RWPE2 (cell line): Measurements from ENCODE around the gene SLCO4A1.

Experiments
- ATAC-seq: fragments of 200-7000 bp; cut with Tn5 transposase; 3 replicates; pipeline ENCODE4 v1.9.1; 2021; ENCODE audit warnings: low read depth
- DNase-seq: peaks from one replicate; pipeline ENCODE4 v3.0.0-alpha.2; 2020; ENCODE audit warnings: low spot score
- H3K27ac ChIP-seq: fragments of 450-650 bp; 2 replicates; pipeline ENCODE4 v1.5.1; 2017; ENCODE audit warnings: mild to moderate bottlenecking; ENCODE audit not compliant: poor library complexity, severe bottlenecking
- H3K27me3 ChIP-seq: fragments of 250-450 bp; sonication (Bioruptor Pico); 2 replicates; pipeline ENCODE4 v1.5.1; 2021; ENCODE audit warnings: mild to moderate bottlenecking, moderate library complexity; ENCODE audit not compliant: insufficient read depth, poor library complexity, severe bottlenecking
- H3K36me3 ChIP-seq: fragments of 250-450 bp; sonication (Bioruptor Pico); 2 replicates; pipeline ENCODE4 v1.5.1; 2020; ENCODE audit warnings: low read depth, mild to moderate bottlenecking, moderate library complexity
- H3K4me1 ChIP-seq: fragments of 250-450 bp; sonication (Bioruptor Pico); 2 replicates; pipeline ENCODE4 v1.5.1; 2021; ENCODE audit warnings: mild to moderate bottlenecking, moderate library complexity; ENCODE audit not compliant: insufficient read depth, poor library complexity, severe bottlenecking
- H3K4me3 ChIP-seq: fragments of 250-450 bp; sonication (Bioruptor Pico); 2 replicates; pipeline ENCODE4 v1.5.1; 2021; ENCODE audit warnings: mild to moderate bottlenecking, moderate library complexity; ENCODE audit not compliant: severe bottlenecking
- H3K9me3 ChIP-seq: fragments of 250-450 bp; sonication (Bioruptor Pico); 2 replicates; pipeline ENCODE4 v1.5.1; 2021; ENCODE audit warnings: mild to moderate bottlenecking, moderate library complexity; ENCODE audit not compliant: severe bottlenecking
- TF ChIP-seq, protein P1 (sequence below): fragments of 450-650 bp; IDR thresholded peaks from one replicate; pipeline ENCODE4 v1.5.1; 2017; ENCODE audit warnings: mild to moderate bottlenecking, moderate library complexity; ENCODE audit not compliant: poor library complexity, severe bottlenecking

Gene SLCO4A1

GRCh38 chr20:62622877-62623487, 19.3 kb upstream of the SLCO4A1 start:
- Histone ChIP-seq H3K36me3 (no peaks in the 10 kb centered on the region), H3K4me1 (peaks cover 31% of the 10 kb centered on the region), H3K27me3 (no peaks in the 10 kb centered on the region), H3K27ac (peak overlapping the region; percentile 97), H3K4me3 (no peak overlapping the region), H3K9me3 (no peaks in the 10 kb centered on the region)
- DNase-seq (no peak), ATAC-seq (peak; percentile 12)
- TF ChIP-seq, protein P1, sequence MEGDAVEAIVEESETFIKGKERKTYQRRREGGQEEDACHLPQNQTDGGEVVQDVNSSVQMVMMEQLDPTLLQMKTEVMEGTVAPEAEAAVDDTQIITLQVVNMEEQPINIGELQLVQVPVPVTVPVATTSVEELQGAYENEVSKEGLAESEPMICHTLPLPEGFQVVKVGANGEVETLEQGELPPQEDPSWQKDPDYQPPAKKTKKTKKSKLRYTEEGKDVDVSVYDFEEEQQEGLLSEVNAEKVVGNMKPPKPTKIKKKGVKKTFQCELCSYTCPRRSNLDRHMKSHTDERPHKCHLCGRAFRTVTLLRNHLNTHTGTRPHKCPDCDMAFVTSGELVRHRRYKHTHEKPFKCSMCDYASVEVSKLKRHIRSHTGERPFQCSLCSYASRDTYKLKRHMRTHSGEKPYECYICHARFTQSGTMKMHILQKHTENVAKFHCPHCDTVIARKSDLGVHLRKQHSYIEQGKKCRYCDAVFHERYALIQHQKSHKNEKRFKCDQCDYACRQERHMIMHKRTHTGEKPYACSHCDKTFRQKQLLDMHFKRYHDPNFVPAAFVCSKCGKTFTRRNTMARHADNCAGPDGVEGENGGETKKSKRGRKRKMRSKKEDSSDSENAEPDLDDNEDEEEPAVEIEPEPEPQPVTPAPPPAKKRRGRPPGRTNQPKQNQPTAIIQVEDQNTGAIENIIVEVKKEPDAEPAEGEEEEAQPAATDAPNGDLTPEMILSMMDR, result no peak

GRCh38 chr20:62623488-62624324, 18.6 kb upstream of the SLCO4A1 start:
- no peaks in the 10 kb centered on the region for H3K36me3 ChIP-seq
- peak overlapping the region; percentile 97 for H3K27ac ChIP-seq
- H3K27me3 ChIP-seq, result no peaks in the 10 kb centered on the region
- TF ChIP-seq, protein P1, result no peak
- ATAC-seq, result peak; percentile 86
- no peak overlapping the region for H3K4me3 ChIP-seq
- H3K9me3 ChIP-seq, result no peaks in the 10 kb centered on the region
- DNase-seq, result peak; percentile 100
- peaks cover 24% of the 10 kb centered on the region for H3K4me1 ChIP-seq

DNA sequence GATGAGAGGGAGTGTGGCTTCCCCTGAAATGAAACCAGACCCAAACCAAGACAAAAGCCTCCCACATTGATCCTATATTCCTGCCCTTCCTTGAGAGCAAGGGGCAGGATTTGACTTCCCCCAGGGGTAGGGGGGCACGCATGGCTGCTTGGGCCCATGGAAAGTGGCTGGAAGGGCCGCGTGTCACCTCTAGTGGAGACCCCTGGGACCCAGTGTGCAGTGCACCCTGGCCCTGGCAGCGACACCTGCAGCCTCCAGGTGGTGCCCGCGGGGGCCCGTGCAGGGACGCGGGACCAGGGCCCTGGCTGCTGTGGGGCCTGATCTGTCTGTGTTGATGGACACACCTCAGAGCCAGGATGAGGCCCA, 18.0 kb upstream of the SLCO4A1 start:
- Histone ChIP-seq H3K27ac (peak overlapping the region; percentile 97), H3K4me1 (peaks cover 22% of the 10 kb centered on the region), H3K9me3 (no peaks in the 10 kb centered on the region), H3K36me3 (no peaks in the 10 kb centered on the region), H3K4me3 (no peak overlapping the region), H3K27me3 (no peaks in the 10 kb centered on the region)
- no peak for DNase-seq
- TF ChIP-seq, protein P1, result peak; percentile 34
- ATAC-seq, result peak; percentile 13

DNA sequence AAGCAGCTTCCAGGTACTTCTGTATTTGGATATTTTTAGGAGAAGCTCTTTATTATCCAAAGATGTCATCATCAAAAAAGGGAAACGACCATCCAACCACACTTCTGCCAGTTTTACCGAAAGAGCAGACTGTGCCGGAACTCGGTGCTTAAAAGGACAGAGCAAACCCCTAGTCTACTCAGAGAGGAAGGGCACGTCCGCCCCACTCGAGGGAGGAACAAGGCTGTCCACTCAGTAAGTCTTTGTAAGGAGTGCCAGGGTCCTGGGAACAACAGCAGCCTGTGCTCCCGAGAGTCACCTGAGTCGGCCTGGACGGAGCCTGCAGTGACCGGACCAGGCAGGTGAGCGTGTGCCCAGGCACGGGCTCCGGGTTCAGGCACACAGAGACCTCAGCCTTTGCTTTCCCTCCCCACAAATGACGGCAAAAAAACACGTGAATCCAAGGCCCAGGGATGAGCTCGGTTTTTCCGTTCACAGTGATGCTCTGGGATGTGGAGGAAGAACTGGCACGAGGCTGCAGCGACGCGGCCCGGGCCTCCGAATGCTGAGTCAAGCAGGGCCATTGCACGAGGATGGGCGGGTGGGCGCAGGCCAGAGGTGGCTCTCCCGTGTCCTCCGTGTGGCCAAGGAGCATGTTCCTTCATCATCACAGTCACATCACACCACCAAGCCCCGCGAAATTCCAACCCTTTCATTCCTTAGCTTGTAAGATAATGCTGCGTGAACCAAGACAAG, 17.4 kb upstream of the SLCO4A1 start:
- DNase-seq, result no peak
- no peak for ATAC-seq

More for the DNA sequence above, 17.4 kb upstream of the SLCO4A1 start:
- no peaks in the 10 kb centered on the region for H3K27me3 ChIP-seq
- peaks cover 22% of the 10 kb centered on the region for H3K4me1 ChIP-seq
- no peak overlapping the region for H3K4me3 ChIP-seq
- peak overlapping the region; percentile 97 for H3K27ac ChIP-seq
- no peaks in the 10 kb centered on the region for H3K36me3 ChIP-seq
- TF ChIP-seq, protein P1, result no peak
- no peaks in the 10 kb centered on the region for H3K9me3 ChIP-seq
